GM12891 (cell line): Measurements from ENCODE around the gene DNMT3L.

Experiments used
- PAX5 ChIP-seq: IDR thresholded peaks from 2 replicates; pipeline ENCODE4 v1.6.1; 2011; ENCODE audit warnings: low read length, moderate library complexity, mild to moderate bottlenecking; ENCODE audit not compliant: insufficient read depth, severe bottlenecking
- POLR2A ChIP-seq: IDR thresholded peaks from 2 replicates; pipeline ENCODE4 v1.6.1; 2011; ENCODE audit warnings: low read depth, low read length, control low read depth
- POLR2AphosphoS5 ChIP-seq: IDR thresholded peaks from 2 replicates; pipeline ENCODE4 v1.6.1; 2011; ENCODE audit warnings: low read depth, low read length, control low read depth
- POU2F2 ChIP-seq: IDR thresholded peaks from 2 replicates; pipeline ENCODE4 v1.6.1; 2011; ENCODE audit warnings: low read depth, mild to moderate bottlenecking, control low read depth, low read length, moderate library complexity
- SPI1 ChIP-seq: IDR thresholded peaks from 2 replicates; pipeline ENCODE4 v1.6.1; 2011; ENCODE audit warnings: low read depth, low read length, control low read depth
- TAF1 ChIP-seq: IDR thresholded peaks from 2 replicates; pipeline ENCODE4 v1.6.1; 2011; ENCODE audit warnings: low read depth, low read length, control low read depth

- no peak for TF ChIP-seq POLR2AphosphoS5
- TF ChIP-seq SPI1: no peak
- no peak for TF ChIP-seq POLR2A
- no peak for TF ChIP-seq TAF1
- no peak for TF ChIP-seq PAX5
- no peak for TF ChIP-seq POU2F2
These were observed 686 bp downstream of the DNMT3L start for GRCh38 chr21:44260791-44261631.
